Activated CD4-positive, alpha-beta T cell treated with anti-CD3 and anti-CD28 coated beads, Interleukin-2, Interleukin-4, amounts not matched to agents 100 ng/mL and 50 ng/mL, durations not matched to agents 16 hours and 8 hours (primary cell): ENCODE measurements around the gene CPNE8.

Experiments used
- DNase-seq: peaks from one replicate; pipeline ENCODE4 v3.0.0-alpha.2; 2020; ENCODE audit warnings: low spot score

Gene CPNE8

GRCh38 chr12:38905480-38906351, at the start of gene CPNE8:
Gene CPNE8, minus strand, starts transcription at chr12:38905591. Its CDS starts 57 bp downstream, at chr12:38905534.
- peak; percentile 55 for DNase-seq

GRCh38 chr12:38954238-38954873, 49.0 kb upstream of the CPNE8 start:
- DNase-seq: no peak

GRCh38 chr12:38949363-38949762, 44.0 kb upstream of the CPNE8 start:
- no peak for DNase-seq

GRCh38 chr12:38934686-38935085, 29.3 kb upstream of the CPNE8 start:
- peak; percentile 27 for DNase-seq

- DNase-seq: no peak
Measured at GRCh38 chr12:38934078-38934584, 28.7 kb upstream of the CPNE8 start.

GRCh38 chr12:38932320-38932719, 26.9 kb upstream of the CPNE8 start:
- DNase-seq: no peak

- no peak for DNase-seq
Measured at GRCh38 chr12:38931461-38931860, 26.1 kb upstream of the CPNE8 start.

GRCh38 chr12:38930990-38931389, 25.6 kb upstream of the CPNE8 start:
- no peak for DNase-seq

- no peak for DNase-seq
Measured at GRCh38 chr12:38926501-38926900, 21.1 kb upstream of the CPNE8 start.

- DNase-seq: peak; percentile 54
Measured at GRCh38 chr12:38921025-38921677, 15.8 kb upstream of the CPNE8 start.

- DNase-seq: no peak
Measured at GRCh38 chr12:38919191-38919590, 13.8 kb upstream of the CPNE8 start.

- no peak for DNase-seq
Measured at GRCh38 chr12:38915429-38916182, 10.2 kb upstream of the CPNE8 start.

GRCh38 chr12:38912116-38912515, 6.7 kb upstream of the CPNE8 start:
- DNase-seq: no peak

- DNase-seq: no peak
Measured at GRCh38 chr12:38911611-38912010, 6.2 kb upstream of the CPNE8 start.

- DNase-seq: no peak
Measured at GRCh38 chr12:38907201-38907923, 2.0 kb upstream of the CPNE8 start.

GRCh38 chr12:38906482-38907200, 1.2 kb upstream of the CPNE8 start:
- DNase-seq: peak; percentile 80

- DNase-seq: peak; percentile 76
Measured at GRCh38 chr12:38904537-38905479, 583 bp downstream of the CPNE8 start.

- no peak for DNase-seq
Measured at GRCh38 chr12:38903596-38903995, 1.8 kb downstream of the CPNE8 start.

- no peak for DNase-seq
Measured at GRCh38 chr12:38898001-38898684, 7.2 kb downstream of the CPNE8 start.
